Sigmoid colon (tissue), 3 donors: ENCODE measurements around the gene VIT.

Experiments used
- POLR2A ChIP-seq, 2 donors: fragments of 450-650 bp; IDR thresholded peaks; one replicate each; pipeline ENCODE4 v1.6.1; 2016; ENCODE audit warnings: antibody characterized with exemption in 2 of 2, mild to moderate bottlenecking in 2 of 2, moderate library complexity in 2 of 2
- TF ChIP-seq, protein P1 (sequence below), 4 experiments: fragments of 450-650 bp in 3 of 4; fragments of 200-600 bp in 1 of 4; IDR thresholded peaks; one replicate each; pipeline ENCODE4 v1.5.1; 2016 to 2019; ENCODE audit warnings: antibody characterized with exemption in 4 of 4, mild to moderate bottlenecking in 3 of 4, moderate library complexity in 2 of 4

- TF ChIP-seq, protein P1, sequence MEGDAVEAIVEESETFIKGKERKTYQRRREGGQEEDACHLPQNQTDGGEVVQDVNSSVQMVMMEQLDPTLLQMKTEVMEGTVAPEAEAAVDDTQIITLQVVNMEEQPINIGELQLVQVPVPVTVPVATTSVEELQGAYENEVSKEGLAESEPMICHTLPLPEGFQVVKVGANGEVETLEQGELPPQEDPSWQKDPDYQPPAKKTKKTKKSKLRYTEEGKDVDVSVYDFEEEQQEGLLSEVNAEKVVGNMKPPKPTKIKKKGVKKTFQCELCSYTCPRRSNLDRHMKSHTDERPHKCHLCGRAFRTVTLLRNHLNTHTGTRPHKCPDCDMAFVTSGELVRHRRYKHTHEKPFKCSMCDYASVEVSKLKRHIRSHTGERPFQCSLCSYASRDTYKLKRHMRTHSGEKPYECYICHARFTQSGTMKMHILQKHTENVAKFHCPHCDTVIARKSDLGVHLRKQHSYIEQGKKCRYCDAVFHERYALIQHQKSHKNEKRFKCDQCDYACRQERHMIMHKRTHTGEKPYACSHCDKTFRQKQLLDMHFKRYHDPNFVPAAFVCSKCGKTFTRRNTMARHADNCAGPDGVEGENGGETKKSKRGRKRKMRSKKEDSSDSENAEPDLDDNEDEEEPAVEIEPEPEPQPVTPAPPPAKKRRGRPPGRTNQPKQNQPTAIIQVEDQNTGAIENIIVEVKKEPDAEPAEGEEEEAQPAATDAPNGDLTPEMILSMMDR (IDR thresholded peaks at IDR 0.05) = no peak
- no peak for TF ChIP-seq POLR2A (IDR thresholded peaks at IDR 0.05)
Observed at GRCh38 chr2:36792951-36793350, 96.4 kb downstream of the VIT start.
